ENCODE measurements around the gene ADCY5. TPM values are rescaled to one million over a fixed set of nuclear protein-coding genes. Genes with fewer than 3 reads are reported as not detected.

Gene ADCY5
- total RNA-seq, 1 donor from 2014 or later, result 29.8 TPM

GRCh38 chr3:123236902-123237301 lies 212.0 kb downstream of the ADCY5 start:
- DNase-seq (ENCODE audit: low spot score in 2 of 2), result no peak
- no peak for FAIRE-seq

Other genes with a start within 250 kb of the ADCY5 start
- 65.2 TPM for gene SEC22A, start 247.1 kb downstream of the ADCY5 start, total RNA-seq
- gene HACD2, start 136.0 kb upstream of the ADCY5 start, total RNA-seq, result 59.9 TPM

Data from frontal cortex (tissue), 4 donors.